ENCODE results near the gene SPCS1.

Gene SPCS1

DNA sequence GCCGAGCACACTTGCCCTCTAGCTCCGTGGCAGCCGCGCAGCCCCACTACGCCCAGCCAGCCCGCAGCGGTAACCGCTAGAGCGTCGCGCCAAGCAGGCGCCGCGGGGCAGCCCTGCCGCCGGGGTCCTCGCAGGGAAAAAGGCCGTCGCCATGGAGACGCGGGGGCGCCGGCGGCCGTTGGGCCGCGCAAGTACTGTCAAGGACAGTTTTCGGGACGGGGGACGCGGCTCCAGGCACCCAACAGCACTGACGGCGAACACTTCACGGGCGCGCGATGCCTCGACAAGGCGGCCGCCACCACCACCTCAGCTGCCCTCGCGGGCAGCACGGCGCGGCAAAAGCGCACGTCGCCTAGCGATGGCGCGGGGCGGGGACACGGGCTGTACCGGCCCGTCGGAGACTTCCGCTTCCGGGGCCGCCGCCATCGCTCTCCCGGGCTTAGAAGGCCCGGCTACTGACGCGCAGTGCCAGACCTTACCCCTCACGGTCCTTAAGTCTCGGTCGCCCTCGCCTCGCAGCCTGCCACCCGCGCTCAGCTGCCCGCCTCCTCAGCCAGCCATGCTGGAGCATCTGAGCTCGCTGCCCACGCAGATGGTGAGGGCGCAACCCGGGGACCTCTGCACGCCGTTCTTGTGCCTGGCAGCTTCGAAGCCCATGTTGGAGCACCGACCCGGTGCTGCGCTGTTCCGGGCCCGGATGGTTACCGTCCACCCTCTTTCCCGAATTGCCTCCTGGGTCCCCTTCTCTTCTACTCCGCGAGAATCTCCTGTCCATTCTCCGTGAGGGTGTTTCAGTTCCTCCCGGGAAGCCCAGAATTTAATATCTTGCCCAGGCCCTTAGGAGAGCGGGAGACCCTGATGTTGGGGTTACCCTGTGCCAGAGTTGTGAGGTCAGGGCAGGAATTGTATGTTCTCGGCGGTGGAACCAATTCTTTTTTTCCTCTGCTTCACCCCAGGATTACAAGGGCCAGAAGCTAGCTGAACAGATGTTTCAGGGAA is at the start of gene SPCS1, which contains the start of gene GLT8D1:
Gene SPCS1 (plus strand): TSS at position 419 of the 999 bp plus-strand sequence. CDS start 141 bp downstream, at position 560.
Gene GLT8D1 (minus strand): TSS at position 104 of the 999 bp plus-strand sequence. CDS start 5,331 bp downstream, outside the sequence.
- H3K27ac ChIP-seq (ENCODE audit: low read length) = peak within 1 kb of the TSS; percentile 80
- H3K9me3 ChIP-seq (ENCODE audit: insufficient read depth, low read length, severe bottlenecking) = no peaks in the 10 kb centered on the region
- H3K9ac ChIP-seq (ENCODE audit: low read depth, low read length) = peak within 1 kb of the TSS; percentile 69
- H3K27me3 ChIP-seq (ENCODE audit: insufficient read depth, low read length, poor library complexity) = no peaks in the 10 kb centered on the region
- peak within 1 kb of the TSS; percentile 97 for H2AFZ ChIP-seq (ENCODE audit: low read depth, low read length)
- H4K20me1 ChIP-seq (ENCODE audit: insufficient read depth, low read length) = 0 out of 2 replicates have a peak, but pooled peaks cover 6% of the 10 kb centered on the region
- peaks cover 56% of the 10 kb centered on the region for H3K79me2 ChIP-seq (ENCODE audit: insufficient read depth, low read length)
- ATAC-seq (ENCODE audit: insufficient read depth, low read depth) (peak; percentile 92), DNase-seq (peak; percentile 84)
- TF ChIP-seq EZH2 (IDR thresholded peaks at IDR 0.05; ENCODE audit: borderline replicate concordance, low read depth, low read length, severe bottlenecking) = no peak
- TF ChIP-seq, protein P1, sequence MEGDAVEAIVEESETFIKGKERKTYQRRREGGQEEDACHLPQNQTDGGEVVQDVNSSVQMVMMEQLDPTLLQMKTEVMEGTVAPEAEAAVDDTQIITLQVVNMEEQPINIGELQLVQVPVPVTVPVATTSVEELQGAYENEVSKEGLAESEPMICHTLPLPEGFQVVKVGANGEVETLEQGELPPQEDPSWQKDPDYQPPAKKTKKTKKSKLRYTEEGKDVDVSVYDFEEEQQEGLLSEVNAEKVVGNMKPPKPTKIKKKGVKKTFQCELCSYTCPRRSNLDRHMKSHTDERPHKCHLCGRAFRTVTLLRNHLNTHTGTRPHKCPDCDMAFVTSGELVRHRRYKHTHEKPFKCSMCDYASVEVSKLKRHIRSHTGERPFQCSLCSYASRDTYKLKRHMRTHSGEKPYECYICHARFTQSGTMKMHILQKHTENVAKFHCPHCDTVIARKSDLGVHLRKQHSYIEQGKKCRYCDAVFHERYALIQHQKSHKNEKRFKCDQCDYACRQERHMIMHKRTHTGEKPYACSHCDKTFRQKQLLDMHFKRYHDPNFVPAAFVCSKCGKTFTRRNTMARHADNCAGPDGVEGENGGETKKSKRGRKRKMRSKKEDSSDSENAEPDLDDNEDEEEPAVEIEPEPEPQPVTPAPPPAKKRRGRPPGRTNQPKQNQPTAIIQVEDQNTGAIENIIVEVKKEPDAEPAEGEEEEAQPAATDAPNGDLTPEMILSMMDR (IDR thresholded peaks at IDR 0.05; ENCODE audit: borderline replicate concordance, extremely low read depth, low read length, poor library complexity, severe bottlenecking) = no peak
- H3K4me2 ChIP-seq (ENCODE audit: insufficient read depth, low read length) = peak within 1 kb of the TSS; percentile 99
- H3K36me3 ChIP-seq (ENCODE audit: insufficient read depth, low read length) = peaks cover 22% of the 10 kb centered on the region
- H3K4me1 ChIP-seq (ENCODE audit: insufficient read depth, low read length) = peaks cover 35% of the 10 kb centered on the region
- H3K4me3 ChIP-seq (ENCODE audit: low read depth in 1 of 2, low read length in 2 of 2) = peak within 1 kb of the TSS; percentile 58 to 81

DNA sequence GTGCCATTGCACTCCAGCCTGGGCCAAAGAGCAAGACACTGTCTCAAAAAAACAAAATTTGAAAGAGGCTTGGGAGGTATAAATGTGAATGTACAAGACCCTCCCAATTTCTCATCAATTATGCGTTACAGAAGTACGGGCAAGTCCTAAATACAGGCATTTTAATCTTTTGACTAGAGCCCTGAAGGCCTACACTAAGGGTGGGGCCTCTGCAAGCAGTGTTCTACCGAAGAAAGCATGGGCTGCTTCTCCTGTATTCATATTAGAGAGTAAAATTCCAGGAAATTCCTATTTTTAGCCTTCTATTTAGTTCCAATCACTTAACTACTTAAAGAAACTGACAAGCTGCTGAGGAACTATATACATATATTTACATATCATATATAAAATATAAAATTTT is 45.9 kb upstream of the SPCS1 start:
- TF ChIP-seq EZH2 (IDR thresholded peaks at IDR 0.05; ENCODE audit: borderline replicate concordance, low read depth, low read length, severe bottlenecking) = no peak
- H3K4me1 ChIP-seq (ENCODE audit: insufficient read depth, low read length) = no peaks in the 10 kb centered on the region
- H3K27ac ChIP-seq (ENCODE audit: low read length) = no peak overlapping the region
- H3K79me2 ChIP-seq (ENCODE audit: insufficient read depth, low read length) = peaks cover 12% of the 10 kb centered on the region
- ATAC-seq (ENCODE audit: insufficient read depth, low read depth) (no peak), DNase-seq (no peak)
- no peaks in the 10 kb centered on the region for H3K9me3 ChIP-seq (ENCODE audit: insufficient read depth, low read length, severe bottlenecking)
- no peak overlapping the region for H3K4me3 ChIP-seq (ENCODE audit: low read depth in 1 of 2, low read length in 2 of 2)
- H3K36me3 ChIP-seq (ENCODE audit: insufficient read depth, low read length) = peaks cover 91% of the 10 kb centered on the region
- H3K4me2 ChIP-seq (ENCODE audit: insufficient read depth, low read length) = no peak overlapping the region
- no peak overlapping the region for H3K9ac ChIP-seq (ENCODE audit: low read depth, low read length)
- H4K20me1 ChIP-seq (ENCODE audit: insufficient read depth, low read length) = 0 out of 2 replicates have a peak, but pooled peaks cover 6% of the 10 kb centered on the region
- H2AFZ ChIP-seq (ENCODE audit: low read depth, low read length) = no peak overlapping the region
- H3K27me3 ChIP-seq (ENCODE audit: insufficient read depth, low read length, poor library complexity) = no peaks in the 10 kb centered on the region

DNA sequence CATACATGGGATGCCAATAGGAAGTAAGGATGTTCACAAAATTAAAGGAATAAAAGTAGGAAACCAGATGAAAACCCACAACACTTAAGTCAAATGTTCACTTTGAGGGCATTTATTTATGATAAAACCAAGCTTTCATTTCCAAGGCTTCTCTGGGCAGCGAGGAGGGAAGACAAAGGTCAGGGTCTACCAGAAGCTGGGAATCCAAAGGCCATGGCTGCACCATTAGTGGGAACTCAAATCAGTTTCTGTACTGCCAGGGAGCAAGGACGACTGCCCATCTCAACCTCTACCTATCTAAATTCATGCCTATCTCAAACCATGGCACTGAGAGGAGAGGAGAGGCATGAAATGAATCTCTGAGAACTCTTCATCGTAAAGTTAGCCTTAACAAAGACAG is 42.8 kb upstream of the SPCS1 start:
- Histone ChIP-seq H3K4me2 (ENCODE audit: insufficient read depth, low read length) (no peak overlapping the region), H2AFZ (ENCODE audit: low read depth, low read length) (no peak overlapping the region), H4K20me1 (ENCODE audit: insufficient read depth, low read length) (peaks cover 8% of the 10 kb centered on the region; the same call in 1 of the 2 replicates), H3K79me2 (ENCODE audit: insufficient read depth, low read length) (peaks cover 29% of the 10 kb centered on the region), H3K27me3 (ENCODE audit: insufficient read depth, low read length, poor library complexity) (no peaks in the 10 kb centered on the region), H3K36me3 (ENCODE audit: insufficient read depth, low read length) (peaks cover 91% of the 10 kb centered on the region), H3K27ac (ENCODE audit: low read length) (no peak overlapping the region), H3K4me1 (ENCODE audit: insufficient read depth, low read length) (no peaks in the 10 kb centered on the region), H3K9ac (ENCODE audit: low read depth, low read length) (no peak overlapping the region), H3K9me3 (ENCODE audit: insufficient read depth, low read length, severe bottlenecking) (no peaks in the 10 kb centered on the region), H3K4me3 (ENCODE audit: low read depth in 1 of 2, low read length in 2 of 2) (no peak overlapping the region)
- TF ChIP-seq, protein P1 (IDR thresholded peaks at IDR 0.05; ENCODE audit: borderline replicate concordance, extremely low read depth, low read length, poor library complexity, severe bottlenecking) = no peak
- no peak for TF ChIP-seq EZH2 (IDR thresholded peaks at IDR 0.05; ENCODE audit: borderline replicate concordance, low read depth, low read length, severe bottlenecking)
- DNase-seq = no peak
- no peak for ATAC-seq (ENCODE audit: insufficient read depth, low read depth)

Measured in DND-41 (cell line).